GM12875 (cell line): Measurements from ENCODE around the gene ZNF302.
"Not testable (repeated sequence)": the region's sequence is repeated elsewhere in the genome, so short reads cannot be mapped to it uniquely, and the experiment has no call there.

Source experiments
- H3K4me3 ChIP-seq: one replicate; pipeline ENCODE4 v1.5.1; 2011; ENCODE audit warnings: low read depth, low read length, control low read depth
- TF ChIP-seq, protein P1 (sequence below): IDR thresholded peaks from 2 replicates; pipeline ENCODE4 v1.5.1; 2011; ENCODE audit warnings: low read depth, mild to moderate bottlenecking, control low read depth, inconsistent platforms, low read length, moderate library complexity, borderline replicate concordance; ENCODE audit not compliant: insufficient read depth

ZNF302 gene

DNA sequence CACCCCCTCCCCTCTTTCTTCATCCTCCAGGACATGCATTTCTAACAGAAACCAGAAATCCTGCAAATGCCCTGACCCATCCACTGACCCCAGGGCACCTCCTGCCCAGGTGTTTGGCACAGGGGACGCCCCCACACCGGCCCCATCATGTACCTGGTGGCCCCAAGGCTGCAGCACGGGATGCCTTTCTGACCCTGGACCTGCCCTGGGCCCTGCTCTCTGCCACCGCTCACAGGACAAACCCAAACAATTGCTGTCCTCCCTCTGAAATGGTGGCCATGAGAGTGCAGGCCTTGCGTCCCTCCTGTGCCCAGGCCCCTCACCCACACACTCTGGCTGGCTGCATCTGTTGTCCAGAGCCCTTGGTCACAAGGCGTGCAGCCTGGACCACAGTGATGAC, 12.6 kb upstream of the ZNF302 start:
- TF ChIP-seq, protein P1, sequence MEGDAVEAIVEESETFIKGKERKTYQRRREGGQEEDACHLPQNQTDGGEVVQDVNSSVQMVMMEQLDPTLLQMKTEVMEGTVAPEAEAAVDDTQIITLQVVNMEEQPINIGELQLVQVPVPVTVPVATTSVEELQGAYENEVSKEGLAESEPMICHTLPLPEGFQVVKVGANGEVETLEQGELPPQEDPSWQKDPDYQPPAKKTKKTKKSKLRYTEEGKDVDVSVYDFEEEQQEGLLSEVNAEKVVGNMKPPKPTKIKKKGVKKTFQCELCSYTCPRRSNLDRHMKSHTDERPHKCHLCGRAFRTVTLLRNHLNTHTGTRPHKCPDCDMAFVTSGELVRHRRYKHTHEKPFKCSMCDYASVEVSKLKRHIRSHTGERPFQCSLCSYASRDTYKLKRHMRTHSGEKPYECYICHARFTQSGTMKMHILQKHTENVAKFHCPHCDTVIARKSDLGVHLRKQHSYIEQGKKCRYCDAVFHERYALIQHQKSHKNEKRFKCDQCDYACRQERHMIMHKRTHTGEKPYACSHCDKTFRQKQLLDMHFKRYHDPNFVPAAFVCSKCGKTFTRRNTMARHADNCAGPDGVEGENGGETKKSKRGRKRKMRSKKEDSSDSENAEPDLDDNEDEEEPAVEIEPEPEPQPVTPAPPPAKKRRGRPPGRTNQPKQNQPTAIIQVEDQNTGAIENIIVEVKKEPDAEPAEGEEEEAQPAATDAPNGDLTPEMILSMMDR: no peak
- no peak overlapping the region for H3K4me3 ChIP-seq

DNA sequence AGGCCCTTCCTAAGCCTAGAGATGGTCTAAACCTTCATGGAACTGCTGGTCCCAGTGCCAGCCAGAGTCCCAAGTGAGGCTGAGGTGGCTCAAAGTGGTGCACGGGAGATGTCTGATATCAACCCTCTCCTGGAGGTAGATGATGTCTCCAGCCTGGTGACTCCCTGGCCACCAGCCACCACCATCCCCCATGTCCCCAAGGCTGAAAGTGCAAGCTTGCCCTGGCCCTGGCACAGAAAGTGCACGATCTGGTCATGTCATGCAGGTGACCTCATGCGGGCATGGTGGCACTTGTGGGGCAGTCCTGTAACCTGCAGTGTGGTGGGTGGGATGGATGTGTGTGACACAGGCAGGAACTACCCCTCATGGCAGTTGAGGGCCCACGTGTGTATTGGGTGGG, 12.2 kb upstream of the ZNF302 start:
- H3K4me3 ChIP-seq: not testable (repeated sequence)

DNA sequence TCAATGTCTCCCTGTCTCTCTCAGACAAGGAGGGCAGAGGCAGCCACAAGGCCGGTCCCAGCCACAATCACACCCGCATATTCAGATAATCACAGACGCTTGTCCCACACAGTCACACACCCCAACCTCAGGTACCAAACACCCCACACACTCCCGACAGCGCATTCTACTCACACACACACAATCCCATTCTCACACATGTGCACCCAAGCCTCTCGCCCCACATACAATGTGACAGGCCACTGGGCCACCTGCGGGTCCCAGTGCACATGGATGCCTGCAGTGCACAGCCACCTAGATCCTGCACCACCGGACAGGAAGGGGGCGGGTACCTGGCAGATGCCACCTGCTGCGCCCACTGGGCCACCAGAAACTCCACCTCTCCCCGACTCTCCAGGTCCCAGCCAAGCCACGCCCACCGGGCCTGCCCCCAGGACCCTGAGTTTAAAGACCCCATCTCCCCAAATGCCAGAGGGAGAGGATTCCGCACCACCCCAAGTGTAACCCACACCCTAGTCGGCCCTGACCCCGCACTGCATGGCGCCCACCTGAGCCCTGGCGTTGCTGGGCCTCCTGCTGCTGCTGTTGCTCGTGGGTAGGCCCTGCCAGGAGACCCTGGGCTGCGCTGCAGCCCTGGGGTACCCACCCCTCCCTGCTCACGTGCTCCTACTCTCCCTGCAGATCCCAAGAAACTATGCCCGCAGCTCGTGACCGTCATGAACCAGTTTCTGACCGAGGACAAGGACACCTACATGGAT, 11.1 kb upstream of the ZNF302 start:
- H3K4me3 ChIP-seq: no peak overlapping the region
- TF ChIP-seq, protein P1: no peak

- H3K4me3 ChIP-seq: no peak overlapping the region
- TF ChIP-seq, protein P1: no peak
These were observed 10.6 kb upstream of the ZNF302 start for GRCh38 chr19:34666958-34667265.

- H3K4me3 ChIP-seq: no peak overlapping the region
- TF ChIP-seq, protein P1: no peak
These were observed 10.0 kb upstream of the ZNF302 start for GRCh38 chr19:34667349-34668076.

- H3K4me3 ChIP-seq: not testable (repeated sequence)
These were observed 9.3 kb upstream of the ZNF302 start for GRCh38 chr19:34668077-34668689.

- not testable (repeated sequence) for H3K4me3 ChIP-seq
These were observed 8.8 kb upstream of the ZNF302 start for GRCh38 chr19:34668690-34669089.

DNA sequence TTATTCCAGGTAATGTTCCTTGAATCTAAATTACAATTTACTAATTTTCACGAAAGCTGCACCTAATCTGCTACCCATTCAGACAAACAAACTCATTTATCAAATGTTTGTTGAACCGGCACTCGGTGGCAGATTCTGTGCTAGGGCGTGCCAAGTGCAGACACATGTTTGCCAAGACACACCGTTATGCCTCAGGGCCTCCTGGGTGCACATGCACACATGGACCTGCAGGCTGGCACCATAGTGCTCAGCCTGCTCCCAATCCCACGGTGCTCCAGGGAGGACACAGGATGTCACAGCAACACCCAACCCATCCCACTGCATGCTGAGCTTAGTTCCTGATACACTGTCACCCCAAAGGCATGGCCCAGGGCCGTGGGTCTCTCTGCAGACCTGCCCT, 8.2 kb upstream of the ZNF302 start:
- H3K4me3 ChIP-seq: no peak overlapping the region
- TF ChIP-seq, protein P1: no peak
